Naive thymus-derived CD8-positive, alpha-beta T cell (primary cell): ENCODE data around the gene TCF7L1. TPM values are rescaled to one million over a fixed set of nuclear protein-coding genes. Genes with fewer than 3 reads are reported as not detected.
A peak's percentile ranks its signal among the peaks of the same experiment; 100 is the strongest.

Experiments used
- ATAC-seq, 2 donors: fragments of 150-1000 bp; cut with Tn5 transposase in 1 of 2; sonication (Bioruptor Pico), chemical (Tn5 transposase) in 1 of 2; 1 replicate in 1 of 2; 2 replicates in 1 of 2; pipeline ENCODE4 v1.10.0; 2021; ENCODE audit warnings: mild to moderate bottlenecking in 2 of 2, moderate library complexity in 2 of 2
- POLR2A ChIA-PET: fragments of 350-600 bp; sonication (Branson Sonifier 250); formaldehyde crosslinking; loops from one replicate; lab custom pipeline; 2021; ENCODE audit warnings: antibody characterized with exemption; lab: Charles Lee
- DNase-seq, 10 donors: peaks; one replicate each; pipeline versions ENCODE4 v3.0.0 to v3.0.0-alpha.2; 2020 to 2022
- H3K27ac Mint-ChIP-seq, 10 donors: one replicate each; pipeline ENCODE4 v1.8.0; 2020 to 2022; ENCODE audit warnings: mild to moderate bottlenecking in 10 of 10, mixed read lengths in 10 of 10, moderate library complexity in 4 of 10, inconsistent platforms in 1 of 10
- H3K27me3 Mint-ChIP-seq, 5 donors: one replicate each; pipeline ENCODE4 v1.8.0; 2021 to 2022; ENCODE audit warnings: mixed read lengths in 5 of 5
- H3K36me3 Mint-ChIP-seq, 3 donors: one replicate each; pipeline ENCODE4 v1.8.0; 2020 to 2022; ENCODE audit warnings: mixed read lengths in 3 of 3, mild to moderate bottlenecking in 2 of 3, inconsistent platforms in 1 of 3
- H3K4me1 Mint-ChIP-seq, 4 donors: one replicate each; pipeline ENCODE4 v1.8.0; 2021 to 2022; ENCODE audit warnings: mixed read lengths in 4 of 4
- H3K4me3 Mint-ChIP-seq, 10 donors: one replicate each; pipeline ENCODE4 v1.8.0; 2020 to 2022; ENCODE audit warnings: mild to moderate bottlenecking in 10 of 10, mixed read lengths in 10 of 10, moderate library complexity in 6 of 10, inconsistent platforms in 1 of 10
- H3K9me3 Mint-ChIP-seq, 9 donors: one replicate each; pipeline ENCODE4 v1.8.0; 2020 to 2022; ENCODE audit warnings: mixed read lengths in 9 of 9, mild to moderate bottlenecking in 3 of 9, inconsistent platforms in 1 of 9, moderate library complexity in 1 of 9
- polyA plus RNA-seq, 3 donors: library from polyadenylated mRNA; unstranded; fragments of 300-500 nt; fragmentation: Illumina TruSeq; gene quantifications; one replicate each; pipeline ENCODE4 v1.2.3, GENCODE V29; 2021
- total RNA-seq, 8 experiments: library from RNA in 2 of 8; stranded (reverse) in 2 of 8; gene quantifications; one replicate each; pipeline ENCODE4 v1.2.3 and lab custom pipeline; 2021 to 2026

The TCF7L1 gene
- total and polyA plus RNA-seq, 5 experiments from 2014 or later, result 0.08 to 0.09 TPM; not detected in 3

DNA sequence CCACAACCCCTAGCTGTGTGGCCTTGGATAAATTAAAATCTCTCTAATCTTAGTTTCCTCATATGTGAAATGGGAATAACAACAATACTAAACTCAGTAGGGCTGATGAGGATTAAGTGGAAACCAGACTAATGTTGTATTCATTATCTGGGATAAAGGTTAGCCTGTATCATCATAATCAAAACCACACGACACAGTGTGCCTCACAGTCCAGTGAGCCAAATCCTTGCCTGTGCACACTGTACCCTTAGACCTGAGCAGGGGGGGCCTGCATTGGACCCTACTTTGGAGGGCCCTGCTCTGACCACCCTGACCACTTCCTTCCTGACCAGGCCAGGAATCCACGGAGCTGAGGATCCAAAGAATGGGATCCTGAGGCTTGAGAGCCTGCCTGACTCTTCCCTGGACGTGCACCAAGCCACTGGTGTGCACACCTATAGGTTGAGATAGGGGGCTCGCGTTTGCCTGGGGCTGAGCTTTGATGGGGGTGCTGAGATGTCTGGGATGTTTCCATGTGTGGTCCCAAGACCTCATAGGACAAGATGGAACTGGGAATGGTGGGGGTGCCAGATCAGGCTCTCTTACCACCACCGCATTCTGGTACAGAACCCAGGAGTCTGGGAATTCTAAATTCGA, 124.9 kb downstream of the TCF7L1 start:
- DNase-seq (no peak), ATAC-seq (no peak)
- Mint-ChIP-seq H3K27me3 (peaks cover 0 to 4% (median 0%) of the 10 kb centered on the region in 5 donors), H3K4me1 (no peaks in the 10 kb centered on the region), H3K9me3 (no peaks in the 10 kb centered on the region), H3K36me3 (no peaks in the 10 kb centered on the region), H3K27ac (peak overlapping the region in 2 of 10 donors; percentile 14 to 29), H3K4me3 (no peak overlapping the region)
- POLR2A ChIA-PET, result no interaction called here

DNA sequence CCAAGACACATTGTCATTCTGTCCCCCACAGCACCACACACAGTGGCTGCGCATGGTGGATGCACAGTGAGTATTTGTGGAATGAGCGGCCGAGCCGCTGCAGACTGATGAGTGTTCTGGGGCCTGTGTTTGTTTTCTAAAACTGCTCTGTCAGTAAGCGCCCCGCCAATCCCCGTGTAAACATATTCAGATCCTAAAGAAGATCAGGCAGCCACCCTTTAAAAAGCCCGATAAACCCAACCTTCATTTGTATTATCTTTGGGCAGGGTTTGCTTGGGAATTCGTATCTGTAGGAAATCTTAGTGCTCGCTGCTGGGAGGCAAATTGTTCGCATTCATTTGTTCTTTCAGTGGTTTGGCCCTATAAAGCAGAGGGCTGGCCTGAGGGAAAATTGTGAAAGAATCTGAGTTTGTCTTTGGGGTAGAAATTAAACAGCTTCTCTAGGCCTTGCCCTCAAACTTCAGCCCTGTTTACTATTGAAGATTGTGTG, 126.0 kb downstream of the TCF7L1 start:
- H3K27me3 Mint-ChIP-seq, result peaks cover 0 to 8% (median 4%) of the 10 kb centered on the region in 5 donors
- POLR2A ChIA-PET, result no interaction called here
- ATAC-seq, result no peak
- H3K27ac Mint-ChIP-seq, result no peak overlapping the region
- H3K4me3 Mint-ChIP-seq, result no peak overlapping the region
- no peak for DNase-seq
- H3K9me3 Mint-ChIP-seq, result no peaks in the 10 kb centered on the region
- peaks cover 0 to 2% (median 0%) of the 10 kb centered on the region in 4 donors for H3K4me1 Mint-ChIP-seq
- no peaks in the 10 kb centered on the region for H3K36me3 Mint-ChIP-seq

- H3K4me1 Mint-ChIP-seq, result peaks cover 0 to 2% (median 0%) of the 10 kb centered on the region in 4 donors
- no peak for DNase-seq
Observed at GRCh38 chr2:85259879-85260278, 126.7 kb downstream of the TCF7L1 start.

GRCh38 chr2:85263591-85263990, 130.4 kb downstream of the TCF7L1 start:
- H3K4me1 Mint-ChIP-seq, result peaks cover 0 to 2% (median 0%) of the 10 kb centered on the region in 4 donors
- H3K4me3 Mint-ChIP-seq, result no peak overlapping the region
- POLR2A ChIA-PET, result interaction anchor here (0.7 kb wide), 1 partner anchor 46 kb away, joined by 3 read pairs; no protein-coding TSS in a partner anchor
- ATAC-seq (no peak), DNase-seq (no peak)
- no peaks in the 10 kb centered on the region for H3K36me3 Mint-ChIP-seq
- H3K27ac Mint-ChIP-seq, result peak overlapping the region in 1 of 10 donors; percentile 54
- H3K9me3 Mint-ChIP-seq, result no peaks in the 10 kb centered on the region
- peaks cover 0 to 8% (median 4%) of the 10 kb centered on the region in 5 donors for H3K27me3 Mint-ChIP-seq

More at GRCh38 chr2:85259879-85260278, 126.7 kb downstream of the TCF7L1 start:
- H3K27me3 Mint-ChIP-seq, result peaks cover 0 to 8% (median 4%) of the 10 kb centered on the region in 5 donors
- no peak overlapping the region for H3K4me3 Mint-ChIP-seq
- POLR2A ChIA-PET, result no interaction called here
- no peak for ATAC-seq
- no peak overlapping the region for H3K27ac Mint-ChIP-seq
- H3K36me3 Mint-ChIP-seq, result no peaks in the 10 kb centered on the region
- H3K9me3 Mint-ChIP-seq, result no peaks in the 10 kb centered on the region

- no peak overlapping the region for H3K4me3 Mint-ChIP-seq
- H3K9me3 Mint-ChIP-seq, result no peaks in the 10 kb centered on the region
- H3K4me1 Mint-ChIP-seq, result peaks cover 0 to 2% (median 0%) of the 10 kb centered on the region in 4 donors
- POLR2A ChIA-PET, result no interaction called here
- DNase-seq (no peak), ATAC-seq (no peak)
- H3K36me3 Mint-ChIP-seq, result no peaks in the 10 kb centered on the region
- H3K27me3 Mint-ChIP-seq, result peaks cover 0 to 11% (median 7%) of the 10 kb centered on the region in 5 donors
- H3K27ac Mint-ChIP-seq, result no peak overlapping the region
Observed at GRCh38 chr2:85264471-85264870, 131.3 kb downstream of the TCF7L1 start.

DNA sequence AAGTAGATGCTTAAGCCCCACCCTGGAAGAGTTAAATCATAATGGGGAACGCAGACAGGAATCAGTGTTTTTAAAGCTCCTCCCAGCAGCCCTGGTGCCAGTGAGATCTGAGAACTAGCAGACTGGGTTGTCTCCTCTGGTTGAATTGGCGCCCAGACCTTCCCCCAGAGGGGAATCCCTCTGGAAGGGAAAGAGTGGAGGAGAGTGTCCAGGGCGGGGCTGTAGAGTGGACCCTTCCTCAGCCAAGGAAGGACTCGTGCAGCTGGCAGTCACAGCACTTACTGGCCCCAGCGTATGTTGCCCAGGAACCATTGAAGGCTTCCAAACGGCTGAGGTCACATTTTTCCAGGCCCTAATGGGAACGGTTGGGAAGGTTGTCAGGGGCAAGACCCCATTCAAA, 132.1 kb downstream of the TCF7L1 start:
- no peak overlapping the region for H3K27ac Mint-ChIP-seq
- peaks cover 0 to 11% (median 9%) of the 10 kb centered on the region in 5 donors for H3K27me3 Mint-ChIP-seq
- H3K4me3 Mint-ChIP-seq, result no peak overlapping the region
- POLR2A ChIA-PET, result no interaction called here
- H3K36me3 Mint-ChIP-seq, result no peaks in the 10 kb centered on the region
- no peak for ATAC-seq
- DNase-seq, result no peak
- H3K9me3 Mint-ChIP-seq, result no peaks in the 10 kb centered on the region
- H3K4me1 Mint-ChIP-seq, result peaks cover 0 to 2% (median 0%) of the 10 kb centered on the region in 4 donors

DNA sequence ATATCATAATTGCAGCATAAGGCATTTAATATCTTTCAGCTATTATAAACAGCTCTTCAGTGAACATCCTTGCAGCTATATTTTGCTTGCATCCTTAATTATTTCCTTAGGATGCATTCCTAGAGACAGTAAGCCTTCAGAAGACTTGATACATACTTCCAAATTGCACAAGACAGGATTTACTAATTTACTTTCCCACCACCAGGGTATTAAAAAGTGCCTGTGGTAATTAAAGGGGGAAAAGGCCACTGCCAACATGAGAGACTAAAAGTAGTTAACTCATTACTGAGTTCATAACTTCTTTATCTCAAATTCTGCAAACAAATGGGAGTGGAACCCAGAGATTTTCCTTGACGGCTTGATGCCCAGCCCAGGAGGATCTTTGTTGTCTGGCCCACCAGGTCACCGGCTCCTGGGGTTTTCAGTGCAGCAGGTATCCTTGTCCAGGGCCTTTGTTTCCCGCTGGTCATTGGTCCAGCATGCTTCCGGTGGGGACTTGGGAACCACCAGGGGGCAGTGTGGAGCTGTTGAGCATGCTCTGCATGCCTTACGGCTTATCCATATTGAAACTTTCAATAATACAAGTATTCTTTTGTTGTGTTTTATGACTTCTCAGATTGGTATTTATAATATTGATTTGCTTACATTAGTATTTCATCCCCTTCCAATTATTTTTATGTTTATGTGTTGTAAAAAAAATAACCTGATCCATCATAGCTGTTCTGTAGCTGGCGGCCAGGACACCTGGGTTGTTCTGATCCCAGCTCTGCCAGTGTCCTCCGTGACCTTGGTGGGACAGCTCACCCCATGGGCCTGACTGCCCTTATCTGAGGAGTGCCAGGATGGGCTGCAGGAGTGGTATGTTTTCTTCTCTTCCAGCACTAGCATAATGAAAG, 133.2 kb downstream of the TCF7L1 start:
- H3K27ac Mint-ChIP-seq, result no peak overlapping the region
- POLR2A ChIA-PET, result interaction anchor here (0.6 to 0.9 kb wide), 2 partner anchors 31 to 58 kb away, joined by 3 read pairs; no protein-coding TSS in a partner anchor
- peaks cover 0 to 2% (median 0%) of the 10 kb centered on the region in 4 donors for H3K4me1 Mint-ChIP-seq
- ATAC-seq (peak in 1 of 2 donors; percentile 67), DNase-seq (peak; percentile 11 to 81 (median 54))
- no peak overlapping the region for H3K4me3 Mint-ChIP-seq
- no peaks in the 10 kb centered on the region for H3K9me3 Mint-ChIP-seq
- no peaks in the 10 kb centered on the region for H3K36me3 Mint-ChIP-seq
- H3K27me3 Mint-ChIP-seq, result peaks cover 0 to 12% (median 9%) of the 10 kb centered on the region in 5 donors

- no peak overlapping the region for H3K27ac Mint-ChIP-seq
- POLR2A ChIA-PET, result no interaction called here
- no peak for DNase-seq
- peaks cover 0 to 10% (median 4%) of the 10 kb centered on the region in 5 donors for H3K27me3 Mint-ChIP-seq
- H3K4me3 Mint-ChIP-seq, result no peak overlapping the region
- ATAC-seq, result no peak
- no peaks in the 10 kb centered on the region for H3K36me3 Mint-ChIP-seq
- no peaks in the 10 kb centered on the region for H3K9me3 Mint-ChIP-seq
- no peaks in the 10 kb centered on the region for H3K4me1 Mint-ChIP-seq
Observed at GRCh38 chr2:85269959-85270358, 136.8 kb downstream of the TCF7L1 start.

DNA sequence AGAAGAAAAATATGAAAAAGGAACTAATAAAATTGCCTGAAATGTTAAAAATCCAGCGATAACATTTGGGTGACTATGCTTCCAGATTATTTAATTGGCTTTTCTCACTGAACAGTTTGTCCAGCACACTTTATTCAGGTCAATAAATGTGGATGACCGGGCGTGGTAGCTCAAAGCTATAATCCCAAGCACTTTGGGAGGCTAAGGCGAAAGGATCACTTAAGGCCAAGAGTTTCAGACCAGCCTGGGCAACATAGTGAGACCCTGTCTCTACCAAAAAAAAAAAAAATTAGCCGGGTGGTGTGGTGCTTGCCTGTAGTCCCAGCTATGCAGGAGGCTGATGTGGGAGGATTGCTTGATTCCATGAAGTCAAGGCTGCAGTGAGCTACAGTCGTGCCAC, 139.2 kb downstream of the TCF7L1 start:
- Mint-ChIP-seq H3K9me3 (no peaks in the 10 kb centered on the region), H3K27me3 (peaks cover 0 to 17% (median 4%) of the 10 kb centered on the region in 5 donors), H3K27ac (no peak overlapping the region), H3K4me1 (no peaks in the 10 kb centered on the region), H3K4me3 (no peak overlapping the region), H3K36me3 (no peaks in the 10 kb centered on the region)
- ATAC-seq, result no peak
- DNase-seq, result no peak
- POLR2A ChIA-PET, result interaction anchor here (0.7 kb wide), 1 partner anchor 627 kb away, joined by 3 read pairs; no protein-coding TSS in a partner anchor

GRCh38 chr2:85273738-85274731, 140.8 kb downstream of the TCF7L1 start:
- Mint-ChIP-seq H3K9me3 (no peaks in the 10 kb centered on the region), H3K36me3 (no peaks in the 10 kb centered on the region), H3K4me3 (no peak overlapping the region), H3K27me3 (peaks cover 0 to 15% (median 1%) of the 10 kb centered on the region in 5 donors), H3K4me1 (no peaks in the 10 kb centered on the region), H3K27ac (no peak overlapping the region)
- no peak for DNase-seq
- POLR2A ChIA-PET, result no interaction called here
- ATAC-seq, result no peak

- Mint-ChIP-seq H3K4me1 (no peaks in the 10 kb centered on the region), H3K27ac (no peak overlapping the region), H3K36me3 (no peaks in the 10 kb centered on the region), H3K27me3 (peaks cover 0 to 10% (median 1%) of the 10 kb centered on the region in 5 donors), H3K9me3 (no peaks in the 10 kb centered on the region), H3K4me3 (no peak overlapping the region)
- POLR2A ChIA-PET, result no interaction called here
- no peak for DNase-seq
- ATAC-seq, result no peak
Observed at GRCh38 chr2:85275984-85276540, 142.9 kb downstream of the TCF7L1 start.
